SK-N-SH (cell line): ENCODE results near the gene TOP3A. TPM values are rescaled to one million over a fixed set of nuclear protein-coding genes. Genes with fewer than 3 reads are reported as not detected.

ENCODE experiments used
- CTCF ChIA-PET: fragments of 300-600, 350-600 bp; formaldehyde crosslinking; extraction: SDS; loops from one replicate; lab custom pipeline; 2021; lab: Yijun Ruan, JAX
- POLR2A ChIA-PET: fragments of 350-600 bp; sonication (Branson Sonifier 250); formaldehyde crosslinking; extraction: SDS; loops from one replicate; lab custom pipeline; 2020; ENCODE audit warnings: antibody characterized with exemption, inconsistent platforms; lab: Yijun Ruan, JAX
- DNase-seq: peaks from one replicate; pipeline ENCODE4 v3.0.0; 2012
- H2AFZ ChIP-seq: fragments of 200-600 bp; sonication (generic); 2 replicates; pipeline ENCODE4 v1.8.1; 2016; ENCODE audit warnings: antibody characterized with exemption, mild to moderate bottlenecking, low read depth
- H3F3A ChIP-seq: fragments of 200-600 bp; sonication (generic); replicated peaks from 2 replicates; pipeline ENCODE3; 2016; ENCODE audit warnings: antibody characterized with exemption, mild to moderate bottlenecking; ENCODE audit not compliant: insufficient read depth
- H3K27ac ChIP-seq, 2 experiments: fragments of 200-500 bp in 1 of 2; fragments of 200-600 bp in 1 of 2; sonication (Bioruptor generic) in 1 of 2; sonication (generic), shearing (Covaris generic) in 1 of 2; 2 replicates each; pipeline versions ENCODE4 v1.5.1 to v1.6.1; 2014 to 2016; ENCODE audit warnings: low read depth in 2 of 2, inconsistent platforms in 1 of 2, low read length in 1 of 2, mild to moderate bottlenecking in 1 of 2, mixed read lengths in 1 of 2
- H3K27me3 ChIP-seq: fragments of 200-600 bp; sonication (generic), shearing (Covaris generic); 2 replicates; pipeline ENCODE4 v1.6.1; 2016; ENCODE audit warnings: mixed run types; ENCODE audit not compliant: insufficient read depth
- H3K36me3 ChIP-seq, 2 experiments: fragments of 200-500 bp in 1 of 2; fragments of 200-600 bp in 1 of 2; sonication (Bioruptor generic) in 1 of 2; sonication (generic) in 1 of 2; replicated peaks in 1 of 2; 2 replicates each; pipeline versions ENCODE3 to v1.5.1; 2014 to 2016; ENCODE audit warnings: low read length in 1 of 2, mild to moderate bottlenecking in 1 of 2; ENCODE audit not compliant: insufficient read depth in 2 of 2, control insufficient read depth in 1 of 2
- H3K4me1 ChIP-seq, 2 experiments: fragments of 200-500 bp in 1 of 2; fragments of 200-600 bp in 1 of 2; sonication (Bioruptor generic) in 1 of 2; sonication (generic), shearing (Covaris generic) in 1 of 2; 2 replicates each; pipeline versions ENCODE4 v1.5.1 to v1.6.1; 2014 to 2016; ENCODE audit warnings: low read depth in 1 of 2, low read length in 1 of 2, mixed run types in 1 of 2; ENCODE audit not compliant: insufficient read depth in 2 of 2, control insufficient read depth in 1 of 2
- H3K4me2 ChIP-seq: fragments of 200-600 bp; sonication (generic), shearing (Covaris generic); 2 replicates; pipeline ENCODE4 v1.6.1; 2017; ENCODE audit warnings: mixed run types
- H3K4me3 ChIP-seq, 2 experiments: fragments of 200-500 bp in 1 of 2; fragments of 200-600 bp in 1 of 2; sonication (Bioruptor generic) in 1 of 2; sonication (generic), shearing (Covaris generic) in 1 of 2; 2 replicates each; pipeline versions ENCODE4 v1.5.1 to v1.8.1; 2014 to 2016; ENCODE audit warnings: low read depth in 2 of 2, inconsistent platforms in 1 of 2, low read length in 1 of 2, mild to moderate bottlenecking in 1 of 2, mixed read lengths in 1 of 2, moderate library complexity in 1 of 2
- H3K79me2 ChIP-seq: fragments of 200-600 bp; sonication (generic); 2 replicates; pipeline ENCODE4 v1.8.1; 2017; ENCODE audit warnings: mild to moderate bottlenecking; ENCODE audit not compliant: insufficient read depth
- H3K9ac ChIP-seq: fragments of 200-600 bp; sonication (generic); 2 replicates; pipeline ENCODE4 v1.6.1; 2017; ENCODE audit warnings: mixed run types
- H3K9me2 ChIP-seq: fragments of 200-600 bp; sonication (generic); 2 replicates; pipeline ENCODE4 v1.6.1; 2017; ENCODE audit warnings: mixed run types
- H3K9me3 ChIP-seq: fragments of 200-600 bp; sonication (generic); 2 replicates; pipeline ENCODE4 v1.6.1; 2017; ENCODE audit warnings: mixed run types, mild to moderate bottlenecking, moderate library complexity
- H4K20me1 ChIP-seq: fragments of 200-600 bp; sonication (generic); 2 replicates; pipeline ENCODE4 v1.6.1; 2017; ENCODE audit warnings: mild to moderate bottlenecking, mixed run types; ENCODE audit not compliant: insufficient read depth
- ELF1 ChIP-seq: IDR thresholded peaks from 2 replicates; pipeline ENCODE4 v1.4.0; 2012
- EP300 ChIP-seq, 2 experiments: IDR thresholded peaks; 2 replicates each; pipeline versions ENCODE4 v1.4.0 to v1.6.1; 2012; ENCODE audit warnings: borderline replicate concordance in 1 of 2, low read depth in 1 of 2, low read length in 1 of 2
- GABPA ChIP-seq: IDR thresholded peaks from 2 replicates; pipeline ENCODE4 v1.4.0; 2012; ENCODE audit warnings: low read depth, mild to moderate bottlenecking
- GATA2 ChIP-seq: sonication (generic); formaldehyde crosslinking; IDR thresholded peaks from 2 replicates; pipeline ENCODE4 v1.5.0; 2020; ENCODE audit warnings: mild to moderate bottlenecking, missing genetic modification reagents
- MAX ChIP-seq: IDR thresholded peaks from 2 replicates; pipeline ENCODE4 v1.4.0; 2012; ENCODE audit warnings: low read depth
- MEF2A ChIP-seq: IDR thresholded peaks from 2 replicates; pipeline ENCODE4 v1.4.0; 2012; ENCODE audit warnings: low read depth, borderline replicate concordance
- MXI1 ChIP-seq: IDR thresholded peaks from 2 replicates; pipeline ENCODE4 v1.6.1; 2012; ENCODE audit warnings: mild to moderate bottlenecking, low read depth, low read length, improper control_type of control experiment
- NFIC ChIP-seq: IDR thresholded peaks from 2 replicates; pipeline ENCODE4 v1.4.0; 2012; ENCODE audit warnings: borderline replicate concordance
- NRF1 ChIP-seq: IDR thresholded peaks from 2 replicates; pipeline ENCODE4 v1.6.1; 2012; ENCODE audit warnings: low read depth, mild to moderate bottlenecking, low read length
- POLR2AphosphoS5 ChIP-seq: IDR thresholded peaks from 2 replicates; pipeline ENCODE4 v1.6.1; 2012; ENCODE audit warnings: low read depth, low read length
- RAD21 ChIP-seq: IDR thresholded peaks from 2 replicates; pipeline ENCODE4 v1.6.1; 2012; ENCODE audit warnings: mild to moderate bottlenecking, low read length
- REST ChIP-seq: IDR thresholded peaks from 2 replicates; pipeline ENCODE4 v1.6.1; 2012; ENCODE audit warnings: mild to moderate bottlenecking, low read depth, low read length, moderate library complexity
- SMC3 ChIP-seq: IDR thresholded peaks from 2 replicates; pipeline ENCODE4 v1.6.1; 2012; ENCODE audit warnings: low read depth, low read length, improper control_type of control experiment
- TAF1 ChIP-seq: IDR thresholded peaks from 2 replicates; pipeline ENCODE4 v1.6.1; 2012; ENCODE audit warnings: low read depth, mild to moderate bottlenecking, low read length, moderate library complexity, borderline replicate concordance
- TEAD4 ChIP-seq: IDR thresholded peaks from 2 replicates; pipeline ENCODE4 v1.4.0; 2012; ENCODE audit warnings: mild to moderate bottlenecking, borderline replicate concordance; ENCODE audit not compliant: insufficient read depth
- WGBS: methylation state at CpG from one replicate; pipeline ENCODE4 v1.1.6; 2017; ENCODE audit warnings: low lambda C conversion rate; 5-methylcytosine and 5-hydroxymethylcytosine counted together
- polyA plus RNA-seq, 3 experiments: library from polyadenylated mRNA; depleted of rRNA; stranded (reverse); fragments of >200 nt; gene quantifications; 2 replicates each; pipeline ENCODE4 v1.2.3, GENCODE V29; 2012
- TF ChIP-seq, protein P1 (sequence below): fragments of 200-600 bp; sonication (generic); IDR thresholded peaks from 2 replicates; pipeline ENCODE4 v1.6.1; 2017; ENCODE audit warnings: antibody characterized with exemption, mild to moderate bottlenecking, moderate library complexity
- TF ChIP-seq, protein P2 (sequence below): IDR thresholded peaks from 2 replicates; pipeline ENCODE4 v1.4.0; 2012; ENCODE audit warnings: low read depth, borderline replicate concordance
- TF ChIP-seq, protein P3 (sequence below): IDR thresholded peaks from 2 replicates; pipeline ENCODE4 v1.4.0; 2012; ENCODE audit warnings: low read depth, borderline replicate concordance
- TF ChIP-seq, protein P4 (sequence below): fragments of 150-350 bp; IDR thresholded peaks from 2 replicates; pipeline ENCODE4 v1.6.1; 2016; ENCODE audit warnings: mild to moderate bottlenecking, low read depth, low read length

The TOP3A gene
- polyA plus RNA-seq, 1 of the 3 experiments (the other 2 are of a cell fraction) = 14.7 TPM

GRCh38 chr17:18326572-18326971 is 11.8 kb upstream of the TOP3A start:
- H3F3A ChIP-seq = no peaks in the 10 kb centered on the region

GRCh38 chr17:18326039-18326438 is 11.2 kb upstream of the TOP3A start:
- Histone ChIP-seq H3K9me3 (no peaks in the 10 kb centered on the region), H3K9ac (no peak overlapping the region), H3K9me2 (no peaks in the 10 kb centered on the region), H3K27ac (no peak overlapping the region), H3K79me2 (peaks cover 26% of the 10 kb centered on the region), H3K4me2 (no peak overlapping the region), H2AFZ (no peak overlapping the region), H3K4me1 (no peaks in the 10 kb centered on the region), H3K27me3 (no peaks in the 10 kb centered on the region), H4K20me1 (0 out of 2 replicates have a peak, but pooled peaks cover 7% of the 10 kb centered on the region), H3K36me3 (peaks cover 12 to 66% of the 10 kb centered on the region in 2 experiments), H3K4me3 (no peak overlapping the region), H3F3A (no peaks in the 10 kb centered on the region)
- CTCF ChIA-PET = no interaction called here
- POLR2A ChIA-PET = no interaction called here
- 100% methylated on average over 2 of the region's 2 CpGs for WGBS
- DNase-seq = no peak
- TF ChIP-seq POLR2AphosphoS5 (no peak), MAX (no peak), RAD21 (no peak), MXI1 (no peak), REST (no peak)
- TF ChIP-seq, protein P1, sequence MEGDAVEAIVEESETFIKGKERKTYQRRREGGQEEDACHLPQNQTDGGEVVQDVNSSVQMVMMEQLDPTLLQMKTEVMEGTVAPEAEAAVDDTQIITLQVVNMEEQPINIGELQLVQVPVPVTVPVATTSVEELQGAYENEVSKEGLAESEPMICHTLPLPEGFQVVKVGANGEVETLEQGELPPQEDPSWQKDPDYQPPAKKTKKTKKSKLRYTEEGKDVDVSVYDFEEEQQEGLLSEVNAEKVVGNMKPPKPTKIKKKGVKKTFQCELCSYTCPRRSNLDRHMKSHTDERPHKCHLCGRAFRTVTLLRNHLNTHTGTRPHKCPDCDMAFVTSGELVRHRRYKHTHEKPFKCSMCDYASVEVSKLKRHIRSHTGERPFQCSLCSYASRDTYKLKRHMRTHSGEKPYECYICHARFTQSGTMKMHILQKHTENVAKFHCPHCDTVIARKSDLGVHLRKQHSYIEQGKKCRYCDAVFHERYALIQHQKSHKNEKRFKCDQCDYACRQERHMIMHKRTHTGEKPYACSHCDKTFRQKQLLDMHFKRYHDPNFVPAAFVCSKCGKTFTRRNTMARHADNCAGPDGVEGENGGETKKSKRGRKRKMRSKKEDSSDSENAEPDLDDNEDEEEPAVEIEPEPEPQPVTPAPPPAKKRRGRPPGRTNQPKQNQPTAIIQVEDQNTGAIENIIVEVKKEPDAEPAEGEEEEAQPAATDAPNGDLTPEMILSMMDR = no peak

More at GRCh38 chr17:18326572-18326971, 11.8 kb upstream of the TOP3A start:
- no peak overlapping the region for H2AFZ ChIP-seq
- 0 out of 2 replicates have a peak, but pooled peaks cover 5% of the 10 kb centered on the region for H4K20me1 ChIP-seq
- H3K9me2 ChIP-seq = no peaks in the 10 kb centered on the region
- TF ChIP-seq, protein P2, sequence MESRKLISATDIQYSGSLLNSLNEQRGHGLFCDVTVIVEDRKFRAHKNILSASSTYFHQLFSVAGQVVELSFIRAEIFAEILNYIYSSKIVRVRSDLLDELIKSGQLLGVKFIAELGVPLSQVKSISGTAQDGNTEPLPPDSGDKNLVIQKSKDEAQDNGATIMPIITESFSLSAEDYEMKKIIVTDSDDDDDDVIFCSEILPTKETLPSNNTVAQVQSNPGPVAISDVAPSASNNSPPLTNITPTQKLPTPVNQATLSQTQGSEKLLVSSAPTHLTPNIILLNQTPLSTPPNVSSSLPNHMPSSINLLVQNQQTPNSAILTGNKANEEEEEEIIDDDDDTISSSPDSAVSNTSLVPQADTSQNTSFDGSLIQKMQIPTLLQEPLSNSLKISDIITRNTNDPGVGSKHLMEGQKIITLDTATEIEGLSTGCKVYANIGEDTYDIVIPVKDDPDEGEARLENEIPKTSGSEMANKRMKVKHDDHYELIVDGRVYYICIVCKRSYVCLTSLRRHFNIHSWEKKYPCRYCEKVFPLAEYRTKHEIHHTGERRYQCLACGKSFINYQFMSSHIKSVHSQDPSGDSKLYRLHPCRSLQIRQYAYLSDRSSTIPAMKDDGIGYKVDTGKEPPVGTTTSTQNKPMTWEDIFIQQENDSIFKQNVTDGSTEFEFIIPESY = no peak
- no peak for TF ChIP-seq NRF1
- TF ChIP-seq, protein P3, sequence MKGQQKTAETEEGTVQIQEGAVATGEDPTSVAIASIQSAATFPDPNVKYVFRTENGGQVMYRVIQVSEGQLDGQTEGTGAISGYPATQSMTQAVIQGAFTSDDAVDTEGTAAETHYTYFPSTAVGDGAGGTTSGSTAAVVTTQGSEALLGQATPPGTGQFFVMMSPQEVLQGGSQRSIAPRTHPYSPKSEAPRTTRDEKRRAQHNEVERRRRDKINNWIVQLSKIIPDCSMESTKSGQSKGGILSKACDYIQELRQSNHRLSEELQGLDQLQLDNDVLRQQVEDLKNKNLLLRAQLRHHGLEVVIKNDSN = no peak
- no peak for TF ChIP-seq SMC3
- TF ChIP-seq EP300 (IDR thresholded peaks at IDR 0.05; ENCODE audit: borderline replicate concordance in 1 of 2, low read depth in 1 of 2, low read length in 1 of 2) = no peak
- TF ChIP-seq GABPA = no peak
- no peak for TF ChIP-seq ELF1
- TF ChIP-seq NFIC = no peak
- no peak for TF ChIP-seq RAD21
- no peak for TF ChIP-seq TAF1
- no peak for TF ChIP-seq POLR2AphosphoS5
- no peak for TF ChIP-seq MEF2A
- TF ChIP-seq MAX = no peak
- TF ChIP-seq, protein P4, sequence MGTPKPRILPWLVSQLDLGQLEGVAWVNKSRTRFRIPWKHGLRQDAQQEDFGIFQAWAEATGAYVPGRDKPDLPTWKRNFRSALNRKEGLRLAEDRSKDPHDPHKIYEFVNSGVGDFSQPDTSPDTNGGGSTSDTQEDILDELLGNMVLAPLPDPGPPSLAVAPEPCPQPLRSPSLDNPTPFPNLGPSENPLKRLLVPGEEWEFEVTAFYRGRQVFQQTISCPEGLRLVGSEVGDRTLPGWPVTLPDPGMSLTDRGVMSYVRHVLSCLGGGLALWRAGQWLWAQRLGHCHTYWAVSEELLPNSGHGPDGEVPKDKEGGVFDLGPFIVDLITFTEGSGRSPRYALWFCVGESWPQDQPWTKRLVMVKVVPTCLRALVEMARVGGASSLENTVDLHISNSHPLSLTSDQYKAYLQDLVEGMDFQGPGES = no peak
- no peak for TF ChIP-seq TEAD4
- TF ChIP-seq GATA2 (CRISPR knock-in tag) = no peak
- POLR2A ChIA-PET = no interaction called here
- DNase-seq = no peak
- no peak overlapping the region for H3K9ac ChIP-seq
- no peaks in the 10 kb centered on the region for H3K4me1 ChIP-seq
- 97% methylated on average over 6 of the region's 6 CpGs for WGBS
- peaks cover 12 to 66% of the 10 kb centered on the region in 2 experiments for H3K36me3 ChIP-seq
- H3K9me3 ChIP-seq = no peaks in the 10 kb centered on the region
- H3K79me2 ChIP-seq = peaks cover 20% of the 10 kb centered on the region
- no peak overlapping the region for H3K4me2 ChIP-seq
- no peaks in the 10 kb centered on the region for H3K27me3 ChIP-seq
- CTCF ChIA-PET = no interaction called here
- H3K4me3 ChIP-seq = no peak overlapping the region
- H3K27ac ChIP-seq = no peak overlapping the region
